Bronchial epithelial cell (primary cell): ENCODE results near the gene BCLAF1. TPM values are rescaled to one million over a fixed set of nuclear protein-coding genes. Genes with fewer than 3 reads are reported as not detected.

Source experiments
- DNase-seq: peaks from one replicate; pipeline ENCODE4 v3.0.0-alpha.2; 2010; ENCODE audit warnings: low read depth
- FAIRE-seq: peaks from 2 replicates; lab custom pipeline; 2011; peaks lifted over from hg19 to GRCh38; lab: Jason Lieb, UNC
- H3K27me3 ChIP-seq: 2 replicates; pipeline ENCODE4 v1.5.1; 2011; ENCODE audit warnings: low read length; ENCODE audit not compliant: control insufficient read depth, insufficient read depth
- H3K36me3 ChIP-seq: 2 replicates; pipeline ENCODE4 v1.5.1; 2011; ENCODE audit warnings: low read length; ENCODE audit not compliant: control insufficient read depth, insufficient read depth
- H3K4me3 ChIP-seq: 2 replicates; pipeline ENCODE4 v1.5.1; 2011; ENCODE audit warnings: mild to moderate bottlenecking, low read depth, low read length, control low read depth
- CTCF ChIP-seq: IDR thresholded peaks from 2 replicates; pipeline ENCODE4 v1.5.1; 2011; ENCODE audit warnings: mild to moderate bottlenecking, moderate library complexity, low read length, control low read depth, inconsistent platforms; ENCODE audit not compliant: insufficient read depth, severe bottlenecking
- total RNA-seq: library from RNA; depleted of rRNA; stranded (reverse); fragments of >200 nt; gene quantifications from 2 replicates; pipeline ENCODE4 v1.2.1, GENCODE V29; 2014

The BCLAF1 gene, protein sequence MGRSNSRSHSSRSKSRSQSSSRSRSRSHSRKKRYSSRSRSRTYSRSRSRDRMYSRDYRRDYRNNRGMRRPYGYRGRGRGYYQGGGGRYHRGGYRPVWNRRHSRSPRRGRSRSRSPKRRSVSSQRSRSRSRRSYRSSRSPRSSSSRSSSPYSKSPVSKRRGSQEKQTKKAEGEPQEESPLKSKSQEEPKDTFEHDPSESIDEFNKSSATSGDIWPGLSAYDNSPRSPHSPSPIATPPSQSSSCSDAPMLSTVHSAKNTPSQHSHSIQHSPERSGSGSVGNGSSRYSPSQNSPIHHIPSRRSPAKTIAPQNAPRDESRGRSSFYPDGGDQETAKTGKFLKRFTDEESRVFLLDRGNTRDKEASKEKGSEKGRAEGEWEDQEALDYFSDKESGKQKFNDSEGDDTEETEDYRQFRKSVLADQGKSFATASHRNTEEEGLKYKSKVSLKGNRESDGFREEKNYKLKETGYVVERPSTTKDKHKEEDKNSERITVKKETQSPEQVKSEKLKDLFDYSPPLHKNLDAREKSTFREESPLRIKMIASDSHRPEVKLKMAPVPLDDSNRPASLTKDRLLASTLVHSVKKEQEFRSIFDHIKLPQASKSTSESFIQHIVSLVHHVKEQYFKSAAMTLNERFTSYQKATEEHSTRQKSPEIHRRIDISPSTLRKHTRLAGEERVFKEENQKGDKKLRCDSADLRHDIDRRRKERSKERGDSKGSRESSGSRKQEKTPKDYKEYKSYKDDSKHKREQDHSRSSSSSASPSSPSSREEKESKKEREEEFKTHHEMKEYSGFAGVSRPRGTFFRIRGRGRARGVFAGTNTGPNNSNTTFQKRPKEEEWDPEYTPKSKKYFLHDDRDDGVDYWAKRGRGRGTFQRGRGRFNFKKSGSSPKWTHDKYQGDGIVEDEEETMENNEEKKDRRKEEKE
- total RNA-seq, result 50.3 and 71.6 TPM in 2 replicates

- peak within 1 kb of the TSS; percentile 99 for H3K4me3 ChIP-seq
- no peaks in the 10 kb centered on the region for H3K27me3 ChIP-seq
- no peaks in the 10 kb centered on the region for H3K36me3 ChIP-seq
- no peak for TF ChIP-seq CTCF
- DNase-seq, result peak; percentile 95
- FAIRE-seq, result no peak
Measured at GRCh38 chr6:136289579-136290409, at the start of gene BCLAF1. TSS of gene BCLAF1 (minus strand) at chr6:136289846. CDS start at chr6:136279866, 9,980 bp downstream.

DNA sequence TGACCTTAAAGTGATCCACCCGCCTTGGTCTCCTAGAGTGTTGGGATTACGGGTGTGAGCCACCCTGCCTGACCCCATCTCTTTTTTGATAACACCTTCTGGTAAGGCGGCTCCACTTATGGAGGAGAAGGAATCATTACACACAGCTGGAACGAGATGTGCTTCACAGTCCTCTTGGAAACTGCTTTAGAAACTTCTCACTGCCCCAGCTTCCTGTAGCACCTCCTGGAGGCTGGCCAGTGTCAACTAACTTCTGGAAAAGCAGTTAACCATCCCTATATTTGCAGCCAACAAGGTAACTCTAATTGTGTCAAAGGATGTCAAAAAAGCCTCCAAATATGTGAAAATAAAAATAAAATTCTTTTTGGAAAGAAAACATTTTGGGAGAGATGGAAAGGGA lies 48.8 kb upstream of the BCLAF1 start:
- DNase-seq (no peak), FAIRE-seq (no peak)
- Histone ChIP-seq H3K36me3 (peaks cover 2% of the 10 kb centered on the region), H3K27me3 (no peaks in the 10 kb centered on the region), H3K4me3 (no peak overlapping the region)
- TF ChIP-seq CTCF, result no peak

GRCh38 chr6:136337606-136338005 lies 48.0 kb upstream of the BCLAF1 start:
- DNase-seq, result no peak
- no peak for TF ChIP-seq CTCF
- H3K36me3 ChIP-seq, result peaks cover 2% of the 10 kb centered on the region
- no peaks in the 10 kb centered on the region for H3K27me3 ChIP-seq
- no peak overlapping the region for H3K4me3 ChIP-seq
- FAIRE-seq, result peak; percentile 32

DNA sequence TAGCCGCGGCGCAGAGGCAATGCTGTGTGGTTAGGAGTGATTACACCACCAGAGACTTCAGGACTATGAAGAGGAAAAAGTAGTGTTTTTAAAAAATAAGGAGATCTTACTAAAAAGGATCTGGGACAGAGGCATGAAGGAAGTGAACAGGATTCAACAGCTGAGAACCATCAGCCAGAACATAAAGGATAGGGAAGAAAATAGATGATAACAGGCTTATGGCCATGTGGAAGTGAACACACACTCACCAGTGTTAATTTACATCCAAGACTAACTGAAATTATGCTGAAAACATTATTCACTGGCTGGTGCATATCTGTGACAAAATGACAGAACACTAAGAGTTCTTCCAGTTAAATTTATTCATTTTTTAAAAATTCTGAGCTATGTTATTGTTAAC lies 47.5 kb upstream of the BCLAF1 start:
- H3K27me3 ChIP-seq, result no peaks in the 10 kb centered on the region
- no peak for TF ChIP-seq CTCF
- FAIRE-seq, result no peak
- H3K36me3 ChIP-seq, result peaks cover 1% of the 10 kb centered on the region
- H3K4me3 ChIP-seq, result no peak overlapping the region
- DNase-seq, result no peak

DNA sequence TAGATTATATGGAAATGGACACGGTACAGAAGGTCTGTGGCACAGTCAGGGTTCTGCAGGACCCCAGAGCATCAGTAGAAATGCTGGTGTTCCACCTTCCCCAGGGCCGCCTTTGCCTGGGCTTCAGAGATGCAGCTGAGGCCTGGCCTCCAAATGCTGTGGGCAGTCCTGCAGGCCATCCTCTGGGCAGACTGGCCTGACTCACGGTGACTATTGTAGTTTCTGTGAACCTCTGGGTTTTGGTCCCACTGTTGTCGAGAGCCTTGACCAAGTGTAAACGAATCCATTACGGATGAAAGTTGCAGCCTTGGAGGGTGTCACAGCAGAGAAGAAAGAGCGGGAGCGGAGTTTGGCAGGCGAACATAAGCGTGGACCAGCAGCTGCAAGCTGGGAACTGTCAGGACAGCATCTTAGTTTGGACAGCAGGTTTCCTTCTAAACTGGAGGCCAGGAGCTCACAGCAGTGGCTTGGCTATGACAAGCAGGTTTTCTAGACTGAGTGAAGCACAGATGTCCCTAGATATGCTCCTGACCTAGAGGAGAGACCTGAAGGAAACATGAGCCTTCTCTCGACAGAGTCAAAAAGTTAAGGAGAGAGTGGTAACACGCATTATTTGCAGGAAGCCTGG lies 46.2 kb upstream of the BCLAF1 start:
- Histone ChIP-seq H3K27me3 (no peaks in the 10 kb centered on the region), H3K36me3 (no peaks in the 10 kb centered on the region), H3K4me3 (no peak overlapping the region)
- TF ChIP-seq CTCF, result no peak
- DNase-seq (no peak), FAIRE-seq (no peak)
